ENCODE results near the gene CAPN8.

The CAPN8 gene

GRCh38 chr1:223620297-223620897 is 45.1 kb downstream of the CAPN8 start:
- DNase-seq (ENCODE audit: low read depth), result no peak
- no peak for TF ChIP-seq CTCF (IDR thresholded peaks at IDR 0.05; ENCODE audit: low read depth, low read length, missing control alignments)
- no peak overlapping the region for H3K4me3 ChIP-seq (ENCODE audit: low read depth, low read length)

GRCh38 chr1:223618680-223619079 is 46.8 kb downstream of the CAPN8 start:
- no peak for TF ChIP-seq CTCF (IDR thresholded peaks at IDR 0.05; ENCODE audit: low read depth, low read length, missing control alignments)
- no peak overlapping the region for H3K4me3 ChIP-seq (ENCODE audit: low read depth, low read length)
- DNase-seq (ENCODE audit: low read depth), result no peak

- H3K4me3 ChIP-seq (ENCODE audit: low read depth, low read length), result no peak overlapping the region
- no peak for DNase-seq (ENCODE audit: low read depth)
- no peak for TF ChIP-seq CTCF (IDR thresholded peaks at IDR 0.05; ENCODE audit: low read depth, low read length, missing control alignments)
These were observed 48.0 kb downstream of the CAPN8 start for GRCh38 chr1:223617323-223618070.

- no peak for DNase-seq (ENCODE audit: low read depth)
- no peak for TF ChIP-seq CTCF (IDR thresholded peaks at IDR 0.05; ENCODE audit: low read depth, low read length, missing control alignments)
- H3K4me3 ChIP-seq (ENCODE audit: low read depth, low read length), result no peak overlapping the region
These were observed 48.9 kb downstream of the CAPN8 start for GRCh38 chr1:223616586-223616985.

GRCh38 chr1:223611936-223612335 is 53.6 kb downstream of the CAPN8 start:
- TF ChIP-seq CTCF (IDR thresholded peaks at IDR 0.05; ENCODE audit: low read depth, low read length, missing control alignments), result no peak
- H3K4me3 ChIP-seq (ENCODE audit: low read depth, low read length), result no peak overlapping the region
- no peak for DNase-seq (ENCODE audit: low read depth)

- TF ChIP-seq CTCF (IDR thresholded peaks at IDR 0.05; ENCODE audit: low read depth, low read length, missing control alignments), result no peak
- no peak for DNase-seq (ENCODE audit: low read depth)
- H3K4me3 ChIP-seq (ENCODE audit: low read depth, low read length), result no peak overlapping the region
These were observed 55.5 kb downstream of the CAPN8 start for GRCh38 chr1:223609977-223610376.

GRCh38 chr1:223609066-223609465 is 56.4 kb downstream of the CAPN8 start:
- no peak for DNase-seq (ENCODE audit: low read depth)
- no peak for TF ChIP-seq CTCF (IDR thresholded peaks at IDR 0.05; ENCODE audit: low read depth, low read length, missing control alignments)
- no peak overlapping the region for H3K4me3 ChIP-seq (ENCODE audit: low read depth, low read length)
